DOHH2 (cell line): ENCODE results near the gene SLC38A11.

Source experiments
- H3F3A ChIP-seq: fragments of 200-600 bp; sonication (generic), shearing (Covaris generic); 2 replicates; pipeline ENCODE4 v1.6.0; 2016; ENCODE audit warnings: antibody characterized with exemption, mild to moderate bottlenecking; ENCODE audit not compliant: control insufficient read depth, insufficient read depth
- H3K27ac ChIP-seq: fragments of 200-600 bp; sonication (generic); 2 replicates; pipeline ENCODE4 v1.5.1; 2014; ENCODE audit warnings: low read depth, mild to moderate bottlenecking, low read length, moderate library complexity
- H3K27me3 ChIP-seq: fragments of 200-600 bp; sonication (generic); 2 replicates; pipeline ENCODE4 v1.6.1; 2014; ENCODE audit warnings: mild to moderate bottlenecking, low read length, mixed read lengths; ENCODE audit not compliant: control insufficient read depth
- H3K36me3 ChIP-seq: fragments of 200-600 bp; sonication (generic); 2 replicates; pipeline ENCODE4 v1.6.1; 2014; ENCODE audit warnings: mild to moderate bottlenecking, low read length, moderate library complexity, mixed read lengths; ENCODE audit not compliant: control insufficient read depth
- H3K4me1 ChIP-seq: fragments of 200-600 bp; sonication (generic); 2 replicates; pipeline ENCODE4 v1.6.1; 2014; ENCODE audit warnings: mild to moderate bottlenecking, low read length, mixed read lengths; ENCODE audit not compliant: control insufficient read depth
- H3K4me2 ChIP-seq: fragments of 200-600 bp; sonication (generic); 2 replicates; pipeline ENCODE4 v1.6.0; 2014; ENCODE audit warnings: mild to moderate bottlenecking, low read length, moderate library complexity
- H3K4me3 ChIP-seq: fragments of 200-600 bp; sonication (generic); 2 replicates; pipeline ENCODE4 v1.5.1; 2014; ENCODE audit warnings: mild to moderate bottlenecking, low read length, mixed read lengths
- H3K79me2 ChIP-seq: fragments of 200-600 bp; sonication (generic); 2 replicates; pipeline ENCODE4 v1.6.1; 2014; ENCODE audit warnings: mild to moderate bottlenecking, low read length, mixed read lengths; ENCODE audit not compliant: control insufficient read depth
- H3K9me2 ChIP-seq: fragments of 200-600 bp; sonication (generic); replicated peaks from 2 replicates; pipeline ENCODE4 v1.6.1; 2014; ENCODE audit warnings: mild to moderate bottlenecking, low read length, mixed read lengths; ENCODE audit not compliant: control insufficient read depth
- H3K9me3 ChIP-seq: fragments of 200-600 bp; sonication (generic); 2 replicates; pipeline ENCODE4 v1.6.1; 2014; ENCODE audit warnings: antibody characterized with exemption, low read length, mixed read lengths; ENCODE audit not compliant: control insufficient read depth, insufficient read depth
- H4K20me1 ChIP-seq: fragments of 200-600 bp; sonication (generic); 2 replicates; pipeline ENCODE4 v1.6.0; 2014; ENCODE audit warnings: low read depth, mild to moderate bottlenecking, antibody characterized with exemption, low read length, moderate library complexity; ENCODE audit not compliant: control insufficient read depth, insufficient read depth
- EZH2phosphoT487 ChIP-seq: fragments of 200-600 bp; sonication (generic); IDR thresholded peaks from 2 replicates; pipeline ENCODE4 v1.6.1; 2017; ENCODE audit warnings: borderline replicate concordance, mild to moderate bottlenecking, antibody characterized with exemption, low read length, moderate library complexity, mixed read lengths
- TF ChIP-seq, protein P1 (sequence below): fragments of 200-600 bp; sonication (generic); IDR thresholded peaks from one replicate; pipeline ENCODE4 v1.5.1; 2014; ENCODE audit warnings: antibody characterized with exemption, mild to moderate bottlenecking, low read depth, low read length; ENCODE audit not compliant: poor library complexity, severe bottlenecking

The SLC38A11 gene

DNA sequence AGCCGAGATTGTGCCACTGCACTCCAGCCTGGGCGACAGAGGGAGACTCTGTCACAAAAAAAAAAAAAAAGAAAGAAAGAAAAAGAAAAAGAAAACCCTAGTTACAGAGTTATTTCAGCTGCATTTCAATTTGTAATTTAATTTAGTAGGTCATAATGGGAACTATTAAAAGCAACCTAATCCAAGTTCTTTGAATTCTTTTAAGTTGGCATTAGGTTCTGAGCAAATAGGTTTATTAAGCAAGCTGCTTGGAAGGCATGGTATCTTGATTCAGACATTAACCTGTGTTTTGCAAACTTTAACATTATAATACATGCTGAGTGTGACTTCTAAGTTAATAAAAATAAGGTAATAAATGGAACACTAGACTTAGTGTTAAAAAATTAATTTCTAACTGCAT, 83.9 kb downstream of the SLC38A11 start:
- H3F3A ChIP-seq = no peaks in the 10 kb centered on the region

DNA sequence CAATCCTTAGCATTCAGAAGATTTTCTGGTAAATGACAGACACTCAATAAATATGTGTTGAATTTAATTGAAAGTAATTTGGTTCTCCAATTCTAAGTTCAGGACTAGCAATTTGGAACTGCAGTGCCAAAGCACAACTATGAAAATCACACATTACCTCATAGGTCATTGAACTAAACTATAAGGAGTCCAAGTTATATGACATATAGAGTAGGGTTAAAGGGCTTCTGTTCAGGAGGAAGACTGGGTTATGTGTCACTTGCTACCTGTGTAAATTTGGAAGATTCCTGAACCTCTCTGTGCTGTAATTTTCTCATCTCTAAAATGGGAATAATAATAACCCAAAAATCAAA, 85.9 kb downstream of the SLC38A11 start:
- Histone ChIP-seq H3K4me1 (peaks cover 12% of the 10 kb centered on the region), H3F3A (no peaks in the 10 kb centered on the region), H3K4me3 (no peak overlapping the region), H3K27me3 (no peaks in the 10 kb centered on the region), H3K27ac (no peak overlapping the region), H3K9me2 (no peaks in the 10 kb centered on the region), H4K20me1 (no peaks in the 10 kb centered on the region), H3K79me2 (no peaks in the 10 kb centered on the region), H3K4me2 (no peak overlapping the region), H3K9me3 (no peaks in the 10 kb centered on the region), H3K36me3 (no peaks in the 10 kb centered on the region)
- no peak for TF ChIP-seq EZH2phosphoT487
- TF ChIP-seq, protein P1, sequence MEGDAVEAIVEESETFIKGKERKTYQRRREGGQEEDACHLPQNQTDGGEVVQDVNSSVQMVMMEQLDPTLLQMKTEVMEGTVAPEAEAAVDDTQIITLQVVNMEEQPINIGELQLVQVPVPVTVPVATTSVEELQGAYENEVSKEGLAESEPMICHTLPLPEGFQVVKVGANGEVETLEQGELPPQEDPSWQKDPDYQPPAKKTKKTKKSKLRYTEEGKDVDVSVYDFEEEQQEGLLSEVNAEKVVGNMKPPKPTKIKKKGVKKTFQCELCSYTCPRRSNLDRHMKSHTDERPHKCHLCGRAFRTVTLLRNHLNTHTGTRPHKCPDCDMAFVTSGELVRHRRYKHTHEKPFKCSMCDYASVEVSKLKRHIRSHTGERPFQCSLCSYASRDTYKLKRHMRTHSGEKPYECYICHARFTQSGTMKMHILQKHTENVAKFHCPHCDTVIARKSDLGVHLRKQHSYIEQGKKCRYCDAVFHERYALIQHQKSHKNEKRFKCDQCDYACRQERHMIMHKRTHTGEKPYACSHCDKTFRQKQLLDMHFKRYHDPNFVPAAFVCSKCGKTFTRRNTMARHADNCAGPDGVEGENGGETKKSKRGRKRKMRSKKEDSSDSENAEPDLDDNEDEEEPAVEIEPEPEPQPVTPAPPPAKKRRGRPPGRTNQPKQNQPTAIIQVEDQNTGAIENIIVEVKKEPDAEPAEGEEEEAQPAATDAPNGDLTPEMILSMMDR = no peak

More for the DNA sequence above, 83.9 kb downstream of the SLC38A11 start:
- no peaks in the 10 kb centered on the region for H3K36me3 ChIP-seq
- H3K9me2 ChIP-seq = no peaks in the 10 kb centered on the region; the same call in 1 of the 2 replicates
- peaks cover 6% of the 10 kb centered on the region for H3K4me1 ChIP-seq
- no peaks in the 10 kb centered on the region for H4K20me1 ChIP-seq
- no peaks in the 10 kb centered on the region for H3K27me3 ChIP-seq
- H3K27ac ChIP-seq = no peak overlapping the region
- no peak overlapping the region for H3K4me3 ChIP-seq
- no peak overlapping the region for H3K4me2 ChIP-seq
- TF ChIP-seq, protein P1 = no peak
- TF ChIP-seq EZH2phosphoT487 = no peak
- no peaks in the 10 kb centered on the region for H3K79me2 ChIP-seq
- H3K9me3 ChIP-seq = no peaks in the 10 kb centered on the region

DNA sequence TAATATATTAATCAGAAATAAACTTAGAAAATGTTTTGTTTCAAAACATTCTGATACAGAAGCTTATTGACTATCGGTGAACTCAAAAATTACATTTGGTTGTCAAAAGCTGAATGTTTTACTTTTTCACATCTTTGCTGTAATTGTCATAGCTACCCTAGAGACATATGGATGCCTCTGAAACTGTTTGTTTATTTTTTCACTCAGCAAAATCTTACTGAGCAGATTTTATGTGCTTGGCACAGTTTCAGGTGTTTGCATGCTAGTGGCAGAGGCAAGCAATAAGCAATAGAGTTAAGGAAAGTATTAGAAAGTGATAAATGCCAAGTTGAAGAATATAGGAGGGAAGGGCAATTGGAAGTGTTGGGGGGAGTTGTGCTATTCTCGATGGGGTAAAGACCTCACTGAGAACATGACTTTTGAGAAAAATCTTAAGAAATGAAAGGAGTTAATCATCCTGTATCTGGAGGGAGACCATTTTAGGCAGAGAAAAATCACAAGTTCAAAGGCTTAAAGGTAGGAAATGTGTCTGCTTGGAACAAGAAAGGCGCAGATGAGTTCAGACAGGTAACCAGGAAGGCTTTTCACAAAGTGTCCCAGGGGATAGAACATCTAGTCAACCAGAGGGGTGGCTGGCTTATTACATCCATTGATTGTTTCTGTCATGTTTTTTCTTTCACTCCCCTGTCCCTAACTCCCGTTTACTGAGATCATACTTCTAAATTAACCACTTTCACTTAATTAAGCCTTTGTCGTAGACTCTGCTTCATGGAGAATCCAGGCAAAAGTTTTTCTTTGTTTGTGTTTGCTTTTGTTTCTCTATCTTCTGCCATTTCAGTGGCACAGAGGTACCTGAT, 86.5 kb downstream of the SLC38A11 start:
- Histone ChIP-seq H3K4me2 (no peak overlapping the region), H3K36me3 (no peaks in the 10 kb centered on the region), H3F3A (no peaks in the 10 kb centered on the region), H3K4me1 (peaks cover 12% of the 10 kb centered on the region), H4K20me1 (no peaks in the 10 kb centered on the region), H3K9me3 (no peaks in the 10 kb centered on the region), H3K27me3 (no peaks in the 10 kb centered on the region), H3K79me2 (no peaks in the 10 kb centered on the region), H3K4me3 (no peak overlapping the region), H3K9me2 (no peaks in the 10 kb centered on the region), H3K27ac (no peak overlapping the region)
- no peak for TF ChIP-seq EZH2phosphoT487
- TF ChIP-seq, protein P1 = no peak
